CD4-positive, alpha-beta T cell (primary cell): Measurements from ENCODE around the gene DFFB. TPM values are rescaled to one million over a fixed set of nuclear protein-coding genes. Genes with fewer than 3 reads are reported as not detected.
A peak's percentile ranks its signal among the peaks of the same experiment; 100 is the strongest.

Experiments used
- ATAC-seq: fragments of 200-7000 bp; cut with Tn5 transposase; one replicate; pipeline ENCODE4 v1.10.0; 2022; ENCODE audit warnings: mild to moderate bottlenecking; ENCODE audit not compliant: poor library complexity
- CTCF ChIA-PET: fragments of 350-600 bp; sonication (Branson Sonifier 250); formaldehyde crosslinking; loops from one replicate; lab custom pipeline; 2021; ENCODE audit warnings: antibody characterized with exemption, inconsistent platforms; lab: Charles Lee
- POLR2A ChIA-PET: fragments of 350-600 bp; sonication (Branson Sonifier 250); formaldehyde crosslinking; loops from one replicate; lab custom pipeline; 2021; ENCODE audit warnings: antibody characterized with exemption, inconsistent platforms; lab: Charles Lee
- DNase-seq, 14 experiments: peaks; one replicate each; pipeline ENCODE4 v3.0.0-alpha.2; 2013 to 2020; ENCODE audit warnings: mixed read lengths in 2 of 14
- H3K27ac ChIP-seq, 2 donors: one replicate each; pipeline versions ENCODE4 v1.5.1 to v1.7.0; 2013; ENCODE audit warnings: low read length in 2 of 2, low read depth in 1 of 2, mild to moderate bottlenecking in 1 of 2
- H3K27me3 ChIP-seq, 2 experiments: 1 replicate in 1 of 2; 2 replicates in 1 of 2; pipeline versions ENCODE4 v1.6.1 to v1.7.0; 2013; ENCODE audit warnings: low read length in 2 of 2, control low read depth in 1 of 2, mild to moderate bottlenecking in 1 of 2, moderate library complexity in 1 of 2; ENCODE audit not compliant: insufficient read depth in 2 of 2, control insufficient read depth in 1 of 2
- H3K36me3 ChIP-seq: one replicate; pipeline ENCODE4 v1.6.1; 2013; ENCODE audit warnings: low read length, control low read depth; ENCODE audit not compliant: insufficient read depth
- H3K4me1 ChIP-seq: one replicate; pipeline ENCODE4 v1.6.1; 2013; ENCODE audit warnings: low read length, control low read depth; ENCODE audit not compliant: insufficient read depth
- H3K4me3 ChIP-seq: one replicate; pipeline ENCODE4 v1.5.1; 2013; ENCODE audit warnings: mild to moderate bottlenecking, low read length, moderate library complexity
- H3K9me3 ChIP-seq, 2 experiments: 1 replicate in 1 of 2; 2 replicates in 1 of 2; pipeline versions ENCODE4 v1.6.1 to v1.7.0; 2013; ENCODE audit warnings: low read length in 2 of 2, mild to moderate bottlenecking in 2 of 2, control low read depth in 1 of 2, moderate library complexity in 1 of 2; ENCODE audit not compliant: control insufficient read depth in 1 of 2, insufficient read depth in 1 of 2
- H3K27ac Mint-ChIP-seq: one replicate; pipeline ENCODE4 v1.8.0; 2020; ENCODE audit warnings: mixed read lengths
- H3K27me3 Mint-ChIP-seq: one replicate; pipeline ENCODE4 v1.8.0; 2021; ENCODE audit warnings: mixed read lengths
- H3K36me3 Mint-ChIP-seq: one replicate; pipeline ENCODE4 v1.8.0; 2021; ENCODE audit warnings: low read depth, mixed read lengths
- H3K4me1 Mint-ChIP-seq: one replicate; pipeline ENCODE4 v1.8.0; 2021; ENCODE audit warnings: low read depth, mixed read lengths
- H3K4me3 Mint-ChIP-seq: one replicate; pipeline ENCODE4 v1.8.0; 2020; ENCODE audit warnings: mild to moderate bottlenecking, mixed read lengths
- H3K9me3 Mint-ChIP-seq: one replicate; pipeline ENCODE4 v1.8.0; 2020; ENCODE audit warnings: mixed read lengths
- CTCF ChIP-seq: fragments of 200-600 bp; IDR thresholded peaks from one replicate; pipeline ENCODE4 v1.8.0; 2022; ENCODE audit warnings: antibody characterized with exemption, mild to moderate bottlenecking
- intact Hi-C, 2 experiments: fragments of 100-400 bp; cut with DNase I in 1 of 2; cut with micrococcal nuclease in 1 of 2; formaldehyde crosslinking; loops; one replicate each; pipeline versions ENCODE4 v1.15.1 to v1.9.0; 2023 to 2025; cut with DNase I, micrococcal nuclease
- total RNA-seq, 174 experiments: library from RNA in 2 of 174; stranded (reverse) in 2 of 174; gene quantifications; one replicate each; pipeline ENCODE4 v1.2.3 and lab custom pipeline; 2021 to 2026

DFFB gene
- total RNA-seq, 2 experiments from 2014 or later: 6.7 to 6.8 TPM

- CTCF ChIA-PET: no interaction called here
- no peak overlapping the region for H3K27ac Mint-ChIP-seq
- Histone ChIP-seq H3K4me1 (peaks cover 3% of the 10 kb centered on the region), H3K27ac (no peak overlapping the region), H3K9me3 (no peaks in the 10 kb centered on the region), H3K27me3 (no peaks in the 10 kb centered on the region), H3K4me3 (no peak overlapping the region), H3K36me3 (no peaks in the 10 kb centered on the region)
- H3K36me3 Mint-ChIP-seq: no peaks in the 10 kb centered on the region
- H3K27me3 Mint-ChIP-seq: peaks cover 6% of the 10 kb centered on the region
- H3K4me1 Mint-ChIP-seq: no peaks in the 10 kb centered on the region
- intact Hi-C loops: no loop called here
- POLR2A ChIA-PET: interaction anchor here (1.3 kb wide), 1 partner anchor 22 kb away, joined by 5 read pairs; the partner anchor contains the start of gene C1orf174
- TF ChIP-seq CTCF: no peak
- H3K9me3 Mint-ChIP-seq: no peaks in the 10 kb centered on the region
- peak overlapping the region; percentile 7 for H3K4me3 Mint-ChIP-seq
- ATAC-seq (peak; percentile 78), DNase-seq (peak in 4 of 14 experiments; percentile 16 to 77 (median 54))
These were observed 65.0 kb downstream of the DFFB start for GRCh38 chr1:3922201-3922725.

- Histone ChIP-seq H3K27ac (no peak overlapping the region), H3K4me3 (no peak overlapping the region), H3K9me3 (no peaks in the 10 kb centered on the region), H3K27me3 (no peaks in the 10 kb centered on the region), H3K4me1 (peaks cover 3% of the 10 kb centered on the region), H3K36me3 (no peaks in the 10 kb centered on the region)
- intact Hi-C loops: no loop called here
- ChIA-PET POLR2A (interaction anchor here (1.3 kb wide), 1 partner anchor 23 kb away, joined by 5 read pairs; the partner anchor contains the start of gene C1orf174), CTCF (no interaction called here)
- Mint-ChIP-seq H3K9me3 (no peaks in the 10 kb centered on the region), H3K4me1 (no peaks in the 10 kb centered on the region), H3K4me3 (no peak overlapping the region), H3K27ac (no peak overlapping the region), H3K27me3 (peaks cover 6% of the 10 kb centered on the region), H3K36me3 (no peaks in the 10 kb centered on the region)
- no peak for TF ChIP-seq CTCF
- DNase-seq: no peak
- no peak for ATAC-seq
These were observed 65.6 kb downstream of the DFFB start for GRCh38 chr1:3922851-3923250.

- Mint-ChIP-seq H3K4me1 (no peaks in the 10 kb centered on the region), H3K4me3 (no peak overlapping the region), H3K9me3 (no peaks in the 10 kb centered on the region), H3K36me3 (no peaks in the 10 kb centered on the region), H3K27ac (no peak overlapping the region), H3K27me3 (peaks cover 6% of the 10 kb centered on the region)
- intact Hi-C loops: no loop called here
- no peak for ATAC-seq
- Histone ChIP-seq H3K4me1 (peaks cover 3% of the 10 kb centered on the region), H3K4me3 (no peak overlapping the region), H3K27ac (no peak overlapping the region), H3K9me3 (no peaks in the 10 kb centered on the region), H3K27me3 (no peaks in the 10 kb centered on the region), H3K36me3 (no peaks in the 10 kb centered on the region)
- no peak for DNase-seq
- CTCF ChIA-PET: no interaction called here
- no peak for TF ChIP-seq CTCF
- POLR2A ChIA-PET: interaction anchor here (1.3 kb wide), 1 partner anchor 23 kb away, joined by 5 read pairs; the partner anchor contains the start of gene C1orf174
These were observed 66.3 kb downstream of the DFFB start for GRCh38 chr1:3923378-3924185.
